Coronary artery (tissue), 2 donors: ENCODE results near the gene NAA60.

Experiments used
- DNase-seq: peaks from one replicate; pipeline ENCODE4 v3.0.0-alpha.2; 2017; ENCODE audit warnings: low spot score
- H3K27ac ChIP-seq, 2 donors: fragments of 200-600 bp; sonication (generic); one replicate each; pipeline ENCODE4 v1.5.1; 2016 to 2019
- H3K4me3 ChIP-seq: fragments of 200-600 bp; sonication (generic); 2 replicates; pipeline ENCODE4 v1.5.1; 2016; ENCODE audit warnings: mild to moderate bottlenecking, moderate library complexity
- TF ChIP-seq, protein P1 (sequence below): fragments of 200-600 bp; sonication (generic); IDR thresholded peaks from one replicate; pipeline ENCODE4 v1.5.1; 2019; ENCODE audit warnings: antibody characterized with exemption

NAA60 gene

DNA sequence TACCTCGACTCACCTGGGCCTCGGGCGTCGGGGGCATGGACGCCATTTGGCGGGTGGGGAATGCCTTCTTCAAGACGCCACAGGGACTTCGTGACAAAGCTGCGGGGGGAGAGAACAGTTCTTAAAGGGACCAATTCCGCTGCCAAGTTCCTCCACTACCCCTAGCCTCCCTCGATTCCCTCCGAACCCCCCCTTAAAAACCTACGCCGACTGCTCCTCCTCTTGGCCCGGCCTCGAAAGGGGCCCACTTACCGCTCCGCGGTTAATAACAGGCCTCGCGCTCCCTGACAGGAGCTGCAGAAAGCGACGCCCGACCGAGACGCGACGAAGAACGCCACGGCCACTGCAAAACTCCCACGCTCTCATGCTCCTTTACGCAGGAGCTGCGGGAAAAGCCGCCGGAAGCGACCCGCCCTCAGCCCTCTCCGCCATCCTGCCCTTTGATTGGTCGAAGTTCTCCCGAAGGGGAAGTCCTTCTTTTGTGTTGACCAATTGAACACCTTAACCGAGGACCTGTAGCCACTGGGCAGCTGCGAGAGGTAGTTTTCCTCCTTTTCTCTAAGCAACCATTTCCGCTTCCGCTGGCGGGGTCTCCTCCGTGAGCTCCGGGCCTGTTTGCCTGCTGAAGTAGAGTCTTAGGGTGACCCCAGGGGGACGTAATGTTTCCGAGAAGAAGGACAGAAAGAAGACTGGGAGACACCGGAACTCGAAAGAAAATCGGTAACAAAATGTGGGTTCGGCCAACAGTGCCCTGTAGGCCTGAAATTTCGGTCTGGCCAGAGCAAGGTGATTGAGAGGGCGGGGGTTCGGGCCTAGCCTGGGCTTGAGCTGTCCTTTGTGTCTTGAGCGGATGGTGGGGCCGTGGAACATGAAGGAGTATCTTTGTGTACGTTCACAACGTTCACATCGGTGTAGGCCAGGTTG, at the start of gene NAA60, which contains the start of gene ZNF597:
Gene NAA60, plus strand, starts transcription at position 573 of the 924 bp plus-strand sequence. CDS start 32,548 bp downstream, outside the sequence.
Gene ZNF597, minus strand, starts transcription at position 397 of the 924 bp plus-strand sequence. Its CDS starts 351 bp downstream, at position 46.
- H3K4me3 ChIP-seq: peak within 1 kb of the TSS; percentile 72
- peak; percentile 88 for DNase-seq
- H3K27ac ChIP-seq: peak within 1 kb of the TSS; percentile 33 to 82
- TF ChIP-seq, protein P1, sequence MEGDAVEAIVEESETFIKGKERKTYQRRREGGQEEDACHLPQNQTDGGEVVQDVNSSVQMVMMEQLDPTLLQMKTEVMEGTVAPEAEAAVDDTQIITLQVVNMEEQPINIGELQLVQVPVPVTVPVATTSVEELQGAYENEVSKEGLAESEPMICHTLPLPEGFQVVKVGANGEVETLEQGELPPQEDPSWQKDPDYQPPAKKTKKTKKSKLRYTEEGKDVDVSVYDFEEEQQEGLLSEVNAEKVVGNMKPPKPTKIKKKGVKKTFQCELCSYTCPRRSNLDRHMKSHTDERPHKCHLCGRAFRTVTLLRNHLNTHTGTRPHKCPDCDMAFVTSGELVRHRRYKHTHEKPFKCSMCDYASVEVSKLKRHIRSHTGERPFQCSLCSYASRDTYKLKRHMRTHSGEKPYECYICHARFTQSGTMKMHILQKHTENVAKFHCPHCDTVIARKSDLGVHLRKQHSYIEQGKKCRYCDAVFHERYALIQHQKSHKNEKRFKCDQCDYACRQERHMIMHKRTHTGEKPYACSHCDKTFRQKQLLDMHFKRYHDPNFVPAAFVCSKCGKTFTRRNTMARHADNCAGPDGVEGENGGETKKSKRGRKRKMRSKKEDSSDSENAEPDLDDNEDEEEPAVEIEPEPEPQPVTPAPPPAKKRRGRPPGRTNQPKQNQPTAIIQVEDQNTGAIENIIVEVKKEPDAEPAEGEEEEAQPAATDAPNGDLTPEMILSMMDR: no peak

DNA sequence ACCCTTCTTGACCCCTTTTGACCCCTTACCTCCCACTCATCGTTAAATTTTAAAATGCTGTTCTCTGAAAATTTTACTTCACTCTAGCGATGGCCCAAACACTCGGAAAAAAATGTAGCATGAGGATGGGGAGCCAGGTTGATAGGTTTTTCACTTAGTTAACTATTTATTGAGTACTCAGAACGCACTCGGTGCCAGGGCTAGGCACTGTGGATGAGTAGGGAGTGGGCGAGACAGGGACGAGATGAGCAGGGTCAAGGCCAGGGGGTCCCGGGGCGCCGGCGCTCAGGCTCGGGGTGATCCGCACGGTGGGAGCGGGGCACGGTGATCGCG, 43.1 kb upstream of the NAA60 start:
- TF ChIP-seq, protein P1: no peak
- no peak for DNase-seq
- H3K27ac ChIP-seq: peak overlapping the region; percentile 79 to 90
- peak overlapping the region; percentile 92 for H3K4me3 ChIP-seq

DNA sequence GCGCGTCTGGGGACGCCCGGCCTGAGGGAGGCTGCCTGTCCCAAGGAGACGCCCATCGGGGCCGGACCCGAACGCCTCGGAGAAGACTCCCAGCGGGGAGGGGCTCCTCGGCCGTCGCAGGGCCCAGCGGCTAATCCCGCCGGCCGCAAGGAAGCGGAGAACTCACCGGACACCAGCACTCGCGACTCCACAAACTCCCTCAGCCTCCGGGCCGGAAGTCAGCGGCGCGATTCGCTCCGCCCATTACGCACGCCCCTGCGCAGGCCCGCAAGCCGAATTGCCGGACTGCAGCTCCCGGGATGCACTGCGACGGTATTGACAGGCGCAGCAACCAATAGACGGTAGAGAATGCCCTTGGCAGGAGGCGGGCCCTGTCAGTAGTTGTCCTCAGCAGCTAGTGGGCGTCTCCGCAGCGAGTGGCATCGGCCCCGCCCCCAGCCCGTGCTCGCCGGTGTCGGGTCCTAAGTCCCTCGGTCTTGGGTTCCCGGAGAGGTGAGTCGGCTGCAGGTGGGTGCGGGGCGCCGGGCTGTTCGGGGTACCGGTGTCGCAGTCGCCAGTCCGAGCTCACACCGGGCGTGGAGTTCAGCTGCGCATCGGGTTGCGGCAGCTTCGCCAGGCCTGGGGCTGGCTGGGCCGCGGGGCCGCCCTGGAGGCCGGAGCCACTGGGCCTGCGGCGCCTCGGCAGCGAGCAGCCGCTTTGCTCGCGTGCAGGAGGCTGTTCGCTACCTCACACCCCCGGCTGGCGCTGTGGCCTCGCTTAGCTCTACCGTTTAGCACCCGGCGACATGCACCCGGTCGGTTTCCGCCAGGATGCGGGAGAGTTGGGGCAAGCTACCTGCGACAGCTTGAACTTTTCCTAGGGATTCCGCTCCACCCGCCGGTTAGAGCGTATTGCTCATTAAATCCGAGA, 42.4 kb upstream of the NAA60 start, which contains the start of the genes ZNF174 and ZSCAN32:
Gene ZNF174, plus strand, starts transcription at position 437 of the 910 bp plus-strand sequence. CDS start 790 bp downstream, outside the sequence.
Gene ZSCAN32, minus strand, starts transcription at position 226 of the 910 bp plus-strand sequence. CDS start 3,447 bp downstream, outside the sequence.
- TF ChIP-seq, protein P1: no peak
- H3K27ac ChIP-seq: peak within 1 kb of the TSS; percentile 79 to 90
- H3K4me3 ChIP-seq: peak within 1 kb of the TSS; percentile 92
- DNase-seq: peak; percentile 99

DNA sequence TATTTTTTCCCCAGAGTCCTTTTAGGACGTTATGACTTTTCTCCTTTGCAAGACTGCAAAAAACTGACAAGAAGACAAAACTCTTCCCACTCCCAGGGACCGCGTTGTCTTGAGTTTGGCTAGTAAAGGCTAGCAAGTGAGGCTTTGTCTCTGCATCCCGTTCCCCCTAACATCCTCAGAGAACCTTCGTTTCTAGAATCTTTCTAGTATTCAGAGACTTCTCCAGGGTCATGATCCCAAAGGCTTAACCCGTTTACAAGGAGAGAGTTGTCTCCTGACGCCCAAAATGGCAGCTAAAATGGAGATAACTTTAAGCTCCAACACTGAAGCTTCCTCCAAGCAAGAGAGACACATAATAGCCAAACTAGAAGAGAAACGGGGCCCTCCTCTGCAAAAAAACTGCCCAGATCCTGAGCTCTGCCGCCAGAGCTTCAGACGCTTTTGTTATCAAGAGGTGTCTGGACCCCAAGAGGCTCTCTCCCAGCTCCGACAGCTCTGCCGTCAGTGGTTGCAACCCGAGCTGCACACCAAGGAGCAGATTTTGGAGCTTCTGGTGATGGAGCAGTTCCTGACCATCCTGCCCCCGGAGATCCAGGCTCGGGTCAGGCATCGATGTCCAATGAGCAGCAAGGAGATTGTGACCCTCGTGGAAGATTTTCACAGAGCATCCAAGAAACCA, 41.6 kb upstream of the NAA60 start:
- Histone ChIP-seq H3K4me3 (peak overlapping the region; percentile 92), H3K27ac (peak overlapping the region; percentile 79 to 90)
- DNase-seq: no peak
- TF ChIP-seq, protein P1: no peak

DNA sequence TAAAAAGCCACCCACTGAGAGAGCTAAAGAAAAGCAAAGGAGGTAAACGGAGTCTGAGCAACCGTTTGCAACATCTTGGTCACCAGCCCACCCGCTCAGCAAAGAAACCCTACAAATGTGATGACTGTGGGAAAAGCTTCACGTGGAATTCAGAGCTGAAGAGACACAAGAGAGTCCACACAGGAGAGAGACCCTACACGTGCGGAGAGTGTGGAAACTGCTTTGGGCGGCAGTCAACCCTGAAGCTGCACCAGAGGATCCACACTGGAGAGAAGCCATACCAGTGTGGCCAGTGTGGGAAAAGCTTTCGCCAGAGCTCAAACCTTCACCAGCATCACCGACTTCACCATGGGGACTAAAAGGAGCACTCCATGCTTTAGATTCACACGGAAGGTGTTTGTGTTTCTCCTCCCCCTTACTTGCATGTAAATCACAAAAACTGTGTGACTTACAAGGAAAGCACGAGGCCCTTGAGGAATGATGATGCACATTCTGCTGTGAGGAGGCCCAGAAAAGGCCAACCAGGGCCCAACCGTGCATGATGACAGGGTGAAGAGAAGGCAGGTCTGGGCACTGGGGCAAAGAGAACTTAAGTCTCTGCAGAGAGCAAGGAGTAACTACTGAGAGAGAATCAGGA, 34.8 kb upstream of the NAA60 start:
- peak overlapping the region; percentile 22 for H3K4me3 ChIP-seq
- TF ChIP-seq, protein P1: no peak
- DNase-seq: no peak
- no peak overlapping the region for H3K27ac ChIP-seq
